ENCODE data around the gene OR51T1. TPM values are rescaled to one million over a fixed set of nuclear protein-coding genes. Genes with fewer than 3 reads are reported as not detected.

The OR51T1 gene
- polyA plus RNA-seq, 3 donors: not detected

DNA sequence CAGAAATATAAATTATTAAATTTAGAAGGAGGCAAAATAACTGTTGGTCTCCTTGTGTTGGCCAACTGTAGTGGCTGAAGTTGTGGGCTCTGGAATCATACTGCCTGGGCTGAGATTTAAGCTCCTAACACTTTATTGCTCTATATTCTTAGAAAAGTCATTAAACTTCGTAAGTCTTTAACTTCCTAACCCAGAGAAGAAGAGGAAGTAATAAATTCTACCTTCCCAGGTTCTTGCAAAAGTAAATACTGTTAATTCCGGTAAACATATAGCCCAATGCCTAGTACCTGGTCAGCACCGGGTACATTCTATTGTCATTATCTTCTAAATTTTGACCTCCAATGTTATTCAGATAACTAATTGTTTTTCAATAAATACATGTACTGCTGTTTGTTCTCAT lies 4.5 kb downstream of the OR51T1 start:
- Histone ChIP-seq H3K9me3 (replicated peaks in 1 of 2; ENCODE audit: control insufficient read depth in 1 of 2, insufficient read depth in 1 of 2, low read length in 2 of 2) (no peaks in the 10 kb centered on the region), H3K4me1 (ENCODE audit: control insufficient read depth in 1 of 2, insufficient read depth in 2 of 2, low read length in 2 of 2) (no peaks in the 10 kb centered on the region), H3K9ac (ENCODE audit: insufficient read depth, low read length, poor library complexity, severe bottlenecking) (no peak overlapping the region), H2AFZ (ENCODE audit: insufficient read depth, low read depth, low read length, poor library complexity, severe bottlenecking) (no peak overlapping the region), H3K27ac (ENCODE audit: low read depth in 1 of 2, low read length in 2 of 2) (no peak overlapping the region), H3K79me2 (ENCODE audit: insufficient read depth, low read length) (no peaks in the 10 kb centered on the region), H3K4me3 (replicated peaks in 1 of 3; ENCODE audit: low read depth in 2 of 3, low read length in 3 of 3) (no peak overlapping the region), H3K4me2 (replicated peaks; ENCODE audit: extremely low read depth, low read length, poor library complexity, severe bottlenecking) (no peak overlapping the region), H4K20me1 (ENCODE audit: insufficient read depth, low read length) (no peaks in the 10 kb centered on the region), H3K27me3 (ENCODE audit: control insufficient read depth in 2 of 2, insufficient read depth in 2 of 2, low read length in 2 of 2) (no peaks in the 10 kb centered on the region), H3K36me3 (replicated peaks in 1 of 2; ENCODE audit: control insufficient read depth in 1 of 2, insufficient read depth in 2 of 2, low read length in 2 of 2) (no peaks in the 10 kb centered on the region)
- TF ChIP-seq, protein P1, sequence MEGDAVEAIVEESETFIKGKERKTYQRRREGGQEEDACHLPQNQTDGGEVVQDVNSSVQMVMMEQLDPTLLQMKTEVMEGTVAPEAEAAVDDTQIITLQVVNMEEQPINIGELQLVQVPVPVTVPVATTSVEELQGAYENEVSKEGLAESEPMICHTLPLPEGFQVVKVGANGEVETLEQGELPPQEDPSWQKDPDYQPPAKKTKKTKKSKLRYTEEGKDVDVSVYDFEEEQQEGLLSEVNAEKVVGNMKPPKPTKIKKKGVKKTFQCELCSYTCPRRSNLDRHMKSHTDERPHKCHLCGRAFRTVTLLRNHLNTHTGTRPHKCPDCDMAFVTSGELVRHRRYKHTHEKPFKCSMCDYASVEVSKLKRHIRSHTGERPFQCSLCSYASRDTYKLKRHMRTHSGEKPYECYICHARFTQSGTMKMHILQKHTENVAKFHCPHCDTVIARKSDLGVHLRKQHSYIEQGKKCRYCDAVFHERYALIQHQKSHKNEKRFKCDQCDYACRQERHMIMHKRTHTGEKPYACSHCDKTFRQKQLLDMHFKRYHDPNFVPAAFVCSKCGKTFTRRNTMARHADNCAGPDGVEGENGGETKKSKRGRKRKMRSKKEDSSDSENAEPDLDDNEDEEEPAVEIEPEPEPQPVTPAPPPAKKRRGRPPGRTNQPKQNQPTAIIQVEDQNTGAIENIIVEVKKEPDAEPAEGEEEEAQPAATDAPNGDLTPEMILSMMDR (IDR thresholded peaks at IDR 0.05): no peak
- Mint-ChIP-seq H3K4me3 (no peak overlapping the region), H3K27me3 (ENCODE audit: low read depth in 3 of 3) (no peaks in the 10 kb centered on the region), H3K4me1 (no peaks in the 10 kb centered on the region), H3K9me3 (peaks cover 0 to 2% (median 0%) of the 10 kb centered on the region in 7 donors), H3K36me3 (no peaks in the 10 kb centered on the region), H3K27ac (no peak overlapping the region)
- WGBS (ENCODE audit: insufficient coverage): no CpG with 5 or more reads among the region's 3 CpGs
- intact Hi-C loops (cut with micrococcal nuclease): no loop called here
- DNase-seq: no peak

DNA sequence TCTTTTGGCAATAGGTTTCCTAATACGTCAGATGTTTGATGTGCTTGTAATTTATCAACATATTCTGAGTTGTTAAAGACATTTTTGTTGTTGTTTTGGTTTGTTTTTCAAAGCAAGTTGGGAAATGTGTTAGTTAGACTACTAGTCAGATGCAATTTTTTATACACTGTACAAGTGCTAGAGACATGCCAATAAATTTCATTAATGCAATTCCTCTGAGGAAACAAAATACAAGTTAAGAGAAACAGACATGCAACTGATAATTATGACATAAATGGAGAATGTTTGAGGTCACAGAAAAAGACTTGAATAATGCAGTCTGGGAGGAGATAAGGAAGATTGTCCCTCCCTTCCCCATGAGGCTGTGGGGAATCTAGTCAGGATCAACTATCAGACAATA lies 5.9 kb downstream of the OR51T1 start:
- DNase-seq: no peak
- no peaks in the 10 kb centered on the region for H3K27me3 ChIP-seq (ENCODE audit: control insufficient read depth in 2 of 2, insufficient read depth in 2 of 2, low read length in 2 of 2)
- H3K4me2 ChIP-seq (replicated peaks; ENCODE audit: extremely low read depth, low read length, poor library complexity, severe bottlenecking): no peak overlapping the region
- no peak overlapping the region for H2AFZ ChIP-seq (ENCODE audit: insufficient read depth, low read depth, low read length, poor library complexity, severe bottlenecking)
- H3K9me3 Mint-ChIP-seq: peaks cover 0 to 2% (median 0%) of the 10 kb centered on the region in 7 donors
- no peaks in the 10 kb centered on the region for H3K36me3 Mint-ChIP-seq
- no peaks in the 10 kb centered on the region for H3K9me3 ChIP-seq (replicated peaks in 1 of 2; ENCODE audit: control insufficient read depth in 1 of 2, insufficient read depth in 1 of 2, low read length in 2 of 2)
- H3K4me1 ChIP-seq (ENCODE audit: control insufficient read depth in 1 of 2, insufficient read depth in 2 of 2, low read length in 2 of 2): no peaks in the 10 kb centered on the region
- no peak overlapping the region for H3K9ac ChIP-seq (ENCODE audit: insufficient read depth, low read length, poor library complexity, severe bottlenecking)
- TF ChIP-seq, protein P1 (IDR thresholded peaks at IDR 0.05): no peak
- H3K4me1 Mint-ChIP-seq: no peaks in the 10 kb centered on the region
- H3K27ac Mint-ChIP-seq: no peak overlapping the region
- H3K4me3 ChIP-seq (replicated peaks in 1 of 3; ENCODE audit: low read depth in 2 of 3, low read length in 3 of 3): no peak overlapping the region
- no peak overlapping the region for H3K27ac ChIP-seq (ENCODE audit: low read depth in 1 of 2, low read length in 2 of 2)
- no peaks in the 10 kb centered on the region for H3K27me3 Mint-ChIP-seq (ENCODE audit: low read depth in 3 of 3)
- no peaks in the 10 kb centered on the region for H3K36me3 ChIP-seq (replicated peaks in 1 of 2; ENCODE audit: control insufficient read depth in 1 of 2, insufficient read depth in 2 of 2, low read length in 2 of 2)
- WGBS (ENCODE audit: insufficient coverage): no CpG with 5 or more reads among the region's 1 CpG
- H3K79me2 ChIP-seq (ENCODE audit: insufficient read depth, low read length): no peaks in the 10 kb centered on the region
- intact Hi-C loops (cut with micrococcal nuclease): no loop called here
- H3K4me3 Mint-ChIP-seq: no peak overlapping the region
- no peaks in the 10 kb centered on the region for H4K20me1 ChIP-seq (ENCODE audit: insufficient read depth, low read length)

Data from CD14-positive monocyte (primary cell).